ENCODE measurements around the gene BCL7A.

- TF ChIP-seq CTCF (IDR thresholded peaks at IDR 0.05), result no peak
- TF ChIP-seq POLR2A (IDR thresholded peaks at IDR 0.05), result no peak
- no peak for TF ChIP-seq POLR2AphosphoS5 (IDR thresholded peaks at IDR 0.05)
These were observed 17.8 kb upstream of the BCL7A start for GRCh38 chr12:122003651-122004611.

Data from transverse colon (tissue), 4 donors.